SH-SY5Y (cell line): ENCODE results near the gene LAMC2.

Experiments used
- GATA2 ChIP-seq: IDR thresholded peaks from 2 replicates; pipeline ENCODE4 v1.6.1; 2011; ENCODE audit warnings: mild to moderate bottlenecking, low read depth, low read length
- GATA3 ChIP-seq: IDR thresholded peaks from 2 replicates; pipeline ENCODE4 v1.6.1; 2011; ENCODE audit warnings: low read depth, mild to moderate bottlenecking, low read length, moderate library complexity

- no peak for TF ChIP-seq GATA2
- TF ChIP-seq GATA3 = no peak
Measured at GRCh38 chr1:183289051-183289496, 103.0 kb downstream of the LAMC2 start.
